ENCODE measurements around the gene ATAD1. TPM values are rescaled to one million over a fixed set of nuclear protein-coding genes. Genes with fewer than 3 reads are reported as not detected.
"Not testable (repeated sequence)": the region's sequence is repeated elsewhere in the genome, so short reads cannot be mapped to it uniquely, and the experiment has no call there.

ATAD1 gene
- total RNA-seq, 1 experiment from 2014 or later, result 31.0 TPM

- H3K36me3 Mint-ChIP-seq (ENCODE audit: insufficient read depth, unreplicated experiment), result peaks cover 48% of the 10 kb centered on the region
- no peak for DNase-seq
- intact Hi-C loops (cut with micrococcal nuclease; ENCODE audit: unreplicated experiment), result loop anchor here (5.0 kb wide), 3 partner anchors 63 to 688 kb away; no protein-coding TSS in a partner anchor
- no peaks in the 10 kb centered on the region for H3K9me3 Mint-ChIP-seq (ENCODE audit: low read depth, unreplicated experiment)
- TF ChIP-seq CTCF (IDR thresholded peaks at IDR 0.05; ENCODE audit: unreplicated experiment), result no peak
- H3K4me1 Mint-ChIP-seq (ENCODE audit: low read depth, unreplicated experiment), result peaks cover 17% of the 10 kb centered on the region
- CTCF ChIA-PET, result no interaction called here
- H3K4me3 Mint-ChIP-seq (ENCODE audit: low read depth, unreplicated experiment), result peak overlapping the region; percentile 92
- no peaks in the 10 kb centered on the region for H3K27me3 Mint-ChIP-seq (ENCODE audit: unreplicated experiment)
- BruUV-seq (replicated peaks), result TSS peak; percentile 36
- peak overlapping the region; percentile 86 for H3K27ac Mint-ChIP-seq (ENCODE audit: unreplicated experiment)
Measured at GRCh38 chr10:87864496-87865059, 46.6 kb upstream of the ATAD1 start.

- Mint-ChIP-seq H3K27ac (ENCODE audit: unreplicated experiment) (peak overlapping the region; percentile 86), H3K4me3 (ENCODE audit: low read depth, unreplicated experiment) (peak overlapping the region; percentile 92), H3K4me1 (ENCODE audit: low read depth, unreplicated experiment) (peaks cover 17% of the 10 kb centered on the region), H3K36me3 (ENCODE audit: insufficient read depth, unreplicated experiment) (peaks cover 48% of the 10 kb centered on the region)
- H3K27me3 Mint-ChIP-seq (ENCODE audit: unreplicated experiment); BruUV-seq (replicated peaks); DNase-seq; H3K9me3 Mint-ChIP-seq (ENCODE audit: low read depth, unreplicated experiment): not testable (repeated sequence)
- CTCF ChIA-PET, result interaction anchor here (1.2 kb wide), 1 partner anchor 46 kb away, joined by 4 read pairs; the partner anchor contains the start of gene ATAD1
- intact Hi-C loops (cut with micrococcal nuclease; ENCODE audit: unreplicated experiment), result loop anchor here (5.0 kb wide), 2 partner anchors 248 to 688 kb away; no protein-coding TSS in a partner anchor
Measured at GRCh38 chr10:87863951-87864495, 46.0 kb upstream of the ATAD1 start.

GRCh38 chr10:87863053-87863943 lies 45.3 kb upstream of the ATAD1 start, which contains the start of the genes KLLN and PTEN:
KLLN (minus strand) TSS chr10:87863533; CDS start chr10:87862487, 1,046 bp downstream.
PTEN (plus strand) TSS chr10:87863625; CDS start chr10:87864470, 845 bp downstream.
- Mint-ChIP-seq H3K36me3 (ENCODE audit: insufficient read depth, unreplicated experiment) (peaks cover 48% of the 10 kb centered on the region), H3K27ac (ENCODE audit: unreplicated experiment) (peak within 1 kb of the TSS; percentile 86), H3K9me3 (ENCODE audit: low read depth, unreplicated experiment) (no peaks in the 10 kb centered on the region), H3K27me3 (ENCODE audit: unreplicated experiment) (no peaks in the 10 kb centered on the region), H3K4me1 (ENCODE audit: low read depth, unreplicated experiment) (peaks cover 17% of the 10 kb centered on the region), H3K4me3 (ENCODE audit: low read depth, unreplicated experiment) (peak within 1 kb of the TSS; percentile 92)
- BruUV-seq (replicated peaks), result no TSS peak
- peak; percentile 87 for DNase-seq
- CTCF ChIA-PET, result interaction anchor here (1.1 to 1.7 kb wide), 4 partner anchors 24 to 524 kb away, joined by 3 to 5 read pairs (median 4); partner anchors contain the start of gene ATAD1
- TF ChIP-seq CTCF (IDR thresholded peaks at IDR 0.05; ENCODE audit: unreplicated experiment), result no peak
- intact Hi-C loops (cut with micrococcal nuclease; ENCODE audit: unreplicated experiment), result loop anchor here (5.0 kb wide), 2 partner anchors 249 to 689 kb away; no protein-coding TSS in a partner anchor

GRCh38 chr10:87862679-87863052 lies 44.6 kb upstream of the ATAD1 start:
- Mint-ChIP-seq H3K9me3 (ENCODE audit: low read depth, unreplicated experiment) (no peaks in the 10 kb centered on the region), H3K27me3 (ENCODE audit: unreplicated experiment) (no peaks in the 10 kb centered on the region), H3K4me1 (ENCODE audit: low read depth, unreplicated experiment) (peaks cover 17% of the 10 kb centered on the region), H3K27ac (ENCODE audit: unreplicated experiment) (peak overlapping the region; percentile 76), H3K4me3 (ENCODE audit: low read depth, unreplicated experiment) (peak overlapping the region; percentile 92), H3K36me3 (ENCODE audit: insufficient read depth, unreplicated experiment) (peaks cover 48% of the 10 kb centered on the region)
- no TSS peak for BruUV-seq (replicated peaks)
- CTCF ChIA-PET, result interaction anchor here (1.1 to 1.7 kb wide), 5 partner anchors 25 to 525 kb away, joined by 3 to 6 read pairs (median 4); partner anchors contain the start of gene ATAD1
- no peak for TF ChIP-seq CTCF (IDR thresholded peaks at IDR 0.05; ENCODE audit: unreplicated experiment)
- intact Hi-C loops (cut with micrococcal nuclease; ENCODE audit: unreplicated experiment), result loop anchor here (5.0 kb wide), 2 partner anchors 250 to 690 kb away; no protein-coding TSS in a partner anchor
- no peak for DNase-seq

All from Calu3 (cell line).